ENCODE measurements around the gene DHTKD1.
"Not testable (repeated sequence)": the region's sequence is repeated elsewhere in the genome, so short reads cannot be mapped to it uniquely, and the experiment has no call there.

DHTKD1 gene

GRCh38 chr10:12071441-12071840 is 2.7 kb downstream of the DHTKD1 start:
- DNase-seq: not testable (repeated sequence)

DNA sequence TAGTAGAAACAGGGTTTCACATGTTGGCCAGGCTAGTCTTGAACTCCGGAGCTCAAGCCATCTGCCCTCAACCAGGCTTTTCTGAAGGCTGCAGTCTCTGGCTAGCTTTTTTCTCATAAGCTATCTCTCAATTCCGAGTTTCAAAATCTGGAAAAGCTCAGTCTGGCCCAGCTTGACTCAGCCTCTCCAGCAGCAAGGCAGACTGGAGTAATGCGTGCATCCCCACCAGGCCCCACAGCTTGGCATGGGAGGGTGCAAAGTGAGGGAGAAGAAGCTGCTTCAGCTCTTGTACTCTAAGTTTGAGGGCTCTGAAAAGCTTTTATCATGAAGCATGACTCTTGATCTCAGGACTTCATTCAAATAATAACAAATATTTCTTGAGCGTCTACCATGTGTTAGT is 4.8 kb downstream of the DHTKD1 start:
- no peak for DNase-seq

DNA sequence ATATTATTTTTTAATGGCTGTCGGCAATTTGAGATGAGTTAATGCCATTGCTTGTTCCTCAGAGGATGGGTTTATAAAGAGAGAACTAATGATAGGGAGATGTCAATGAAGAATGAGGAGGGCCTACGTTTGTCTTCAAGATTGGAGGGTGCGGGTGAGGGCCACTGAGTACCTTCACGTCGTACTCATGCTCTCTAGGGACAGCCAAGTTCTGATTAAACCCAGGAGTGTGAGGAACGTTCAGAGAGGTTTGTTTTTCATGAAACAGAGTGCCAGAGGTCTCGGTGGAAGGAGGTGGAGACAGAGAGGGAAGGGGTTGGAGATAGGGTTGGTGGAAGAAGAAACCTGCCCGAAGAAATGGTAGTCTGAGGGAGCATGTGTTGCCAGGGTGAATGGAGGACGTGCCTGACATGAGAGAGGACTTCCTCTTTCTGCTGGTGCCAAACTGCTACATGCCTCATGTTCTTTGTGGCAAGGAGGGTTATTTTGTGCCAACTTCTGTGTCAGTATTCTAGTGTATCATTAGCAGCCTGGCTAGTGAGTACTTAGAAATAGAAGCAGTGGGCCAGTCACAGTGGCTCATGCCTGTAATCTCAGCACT is 8.9 kb downstream of the DHTKD1 start:
- DNase-seq: no peak

DNA sequence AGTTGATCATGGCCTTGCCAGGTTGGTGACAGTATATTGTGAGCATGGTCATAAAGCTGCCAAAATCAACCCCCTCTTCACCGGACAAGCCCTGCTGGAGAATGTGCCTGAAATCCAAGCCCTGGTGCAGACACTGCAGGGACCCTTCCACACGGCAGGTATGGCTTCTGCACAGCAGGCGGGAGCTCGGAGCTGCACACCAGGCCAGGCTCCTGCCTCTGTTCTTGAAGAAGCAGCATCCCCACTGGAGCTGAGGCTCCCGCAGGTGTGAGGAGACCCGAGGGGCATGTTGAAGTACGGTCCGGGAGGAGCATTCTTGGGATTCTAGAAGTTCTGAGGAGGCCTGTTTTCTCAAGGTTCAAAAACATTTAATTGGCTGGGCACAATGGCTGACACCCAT is 12.7 kb downstream of the DHTKD1 start:
- no peak for DNase-seq

GRCh38 chr10:12081879-12082557 is 13.3 kb downstream of the DHTKD1 start:
- DNase-seq: no peak

- no peak for DNase-seq
Observed at GRCh38 chr10:12088919-12089318, 20.2 kb downstream of the DHTKD1 start.

- no peak for DNase-seq
Observed at GRCh38 chr10:12091421-12091820, 22.7 kb downstream of the DHTKD1 start.

DNA sequence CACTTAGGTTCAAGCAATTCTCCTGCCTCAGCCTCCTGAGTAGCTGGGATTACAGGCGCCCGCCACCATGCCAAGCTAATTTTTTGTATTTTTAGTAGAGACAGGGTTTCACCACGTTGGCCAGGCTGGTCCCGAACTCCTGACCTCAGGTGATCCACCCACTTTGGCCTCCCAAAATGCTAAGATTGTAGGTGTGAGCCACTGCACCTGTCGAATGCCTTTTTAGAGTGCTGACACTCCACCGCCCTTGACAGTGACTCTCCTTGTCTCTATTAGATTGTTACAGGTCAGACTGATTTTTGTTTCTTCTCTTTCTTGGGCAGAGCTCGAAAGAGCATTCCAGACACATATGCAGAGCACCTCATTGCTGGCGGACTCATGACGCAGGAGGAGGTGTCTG is 28.6 kb downstream of the DHTKD1 start:
- not testable (repeated sequence) for DNase-seq

DNA sequence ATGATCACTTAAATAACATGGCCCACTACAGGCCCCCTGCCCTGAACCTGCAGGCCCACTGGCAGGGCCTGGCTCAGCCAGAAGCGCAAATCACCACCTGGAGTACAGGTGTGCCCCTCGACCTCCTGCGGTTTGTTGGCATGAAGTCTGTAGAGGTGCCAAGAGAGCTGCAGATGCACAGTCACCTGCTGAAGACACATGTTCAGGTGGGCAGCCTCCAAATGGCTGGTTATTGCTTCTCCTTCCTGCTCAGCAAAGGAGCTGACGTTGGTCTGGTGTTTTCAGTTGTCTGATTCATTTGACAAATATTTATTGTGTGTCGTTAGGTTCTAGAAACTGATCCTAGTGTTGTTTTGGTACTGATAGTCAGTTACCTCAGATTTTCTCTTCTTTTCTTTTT is 29.0 kb downstream of the DHTKD1 start:
- peak; percentile 44 for DNase-seq

GRCh38 chr10:12098966-12099365 is 30.2 kb downstream of the DHTKD1 start:
- DNase-seq: no peak

GRCh38 chr10:12103802-12104201 is 35.0 kb downstream of the DHTKD1 start:
- no peak for DNase-seq

DNA sequence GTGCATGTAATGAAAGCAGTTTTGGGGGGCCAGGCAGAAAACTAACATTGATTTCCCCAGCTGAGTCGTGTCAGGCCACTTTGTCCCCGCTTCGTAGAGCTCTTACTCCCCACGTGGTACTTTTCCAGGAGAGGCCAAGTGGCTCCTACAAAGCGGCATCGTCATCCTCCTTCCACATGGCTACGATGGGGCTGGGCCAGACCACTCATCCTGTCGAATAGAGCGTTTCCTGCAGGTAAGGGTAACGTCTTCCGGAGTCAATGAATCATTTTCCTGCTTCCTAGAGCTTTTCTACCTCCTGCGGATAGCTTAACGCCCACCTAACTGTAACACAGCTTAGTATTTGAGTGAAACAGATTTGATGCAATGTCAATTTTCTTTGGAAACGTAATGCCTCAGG is 39.0 kb downstream of the DHTKD1 start:
- no peak for DNase-seq

GRCh38 chr10:12109286-12109685 is 40.5 kb downstream of the DHTKD1 start:
- DNase-seq: no peak

DNA sequence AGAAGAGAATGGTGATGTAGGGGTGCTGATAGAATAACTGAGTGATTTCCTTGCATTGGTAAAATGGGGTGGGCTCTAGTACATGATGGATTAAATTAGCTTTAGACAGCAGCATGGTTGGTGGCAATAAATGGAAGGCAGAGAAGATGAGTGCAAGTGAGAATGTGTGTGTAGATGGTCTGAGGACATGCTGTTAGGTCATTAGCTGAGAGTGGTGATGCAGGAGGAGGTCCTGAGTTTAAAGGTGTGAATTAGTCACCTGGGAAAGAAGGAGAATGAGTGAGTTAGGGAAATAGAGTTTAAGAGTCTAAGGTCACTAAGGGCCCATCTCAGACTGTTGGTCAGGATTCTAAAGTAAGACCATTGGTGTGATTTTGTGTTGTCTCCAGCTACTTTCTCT is 42.8 kb downstream of the DHTKD1 start:
- DNase-seq: no peak

DNA sequence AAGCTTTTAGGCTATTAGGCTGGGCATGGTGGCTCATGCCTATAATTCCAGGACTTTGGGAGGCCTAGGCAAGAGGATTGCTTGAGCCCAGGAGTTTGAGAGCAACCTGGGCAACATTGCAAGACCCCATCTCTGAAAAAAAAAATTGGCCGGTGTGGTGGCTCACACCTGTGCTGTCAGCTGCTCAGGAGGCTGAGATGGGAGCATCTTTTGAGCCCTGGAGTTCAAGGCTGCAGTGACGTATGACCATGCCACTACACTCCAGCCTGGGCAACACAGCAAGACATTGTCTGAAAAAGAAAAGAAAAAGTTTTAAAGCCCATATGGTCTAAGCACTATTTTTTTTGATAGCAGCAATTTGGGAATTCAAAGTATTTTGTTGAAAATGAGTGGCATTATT is 44.9 kb downstream of the DHTKD1 start:
- no peak for DNase-seq

DNA sequence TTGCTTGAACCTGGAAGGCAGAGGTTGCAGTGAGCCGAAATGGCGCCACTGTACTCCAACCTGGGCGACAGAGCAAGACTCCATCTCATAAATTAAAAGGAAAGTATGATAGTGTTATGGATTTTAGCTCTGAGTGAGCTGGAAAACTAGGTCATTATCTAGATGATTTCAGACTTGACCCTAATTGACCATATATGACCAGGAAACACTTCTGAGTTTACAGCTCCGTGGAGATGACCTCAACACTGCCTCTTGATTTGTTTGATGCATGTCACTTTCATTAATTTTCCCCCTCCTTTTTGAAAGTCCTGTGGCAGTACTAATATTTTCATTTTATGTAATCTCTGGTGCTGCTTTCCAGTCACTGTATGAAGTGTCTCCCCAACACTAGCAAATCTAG is 52.9 kb downstream of the DHTKD1 start:
- DNase-seq: no peak

DNA sequence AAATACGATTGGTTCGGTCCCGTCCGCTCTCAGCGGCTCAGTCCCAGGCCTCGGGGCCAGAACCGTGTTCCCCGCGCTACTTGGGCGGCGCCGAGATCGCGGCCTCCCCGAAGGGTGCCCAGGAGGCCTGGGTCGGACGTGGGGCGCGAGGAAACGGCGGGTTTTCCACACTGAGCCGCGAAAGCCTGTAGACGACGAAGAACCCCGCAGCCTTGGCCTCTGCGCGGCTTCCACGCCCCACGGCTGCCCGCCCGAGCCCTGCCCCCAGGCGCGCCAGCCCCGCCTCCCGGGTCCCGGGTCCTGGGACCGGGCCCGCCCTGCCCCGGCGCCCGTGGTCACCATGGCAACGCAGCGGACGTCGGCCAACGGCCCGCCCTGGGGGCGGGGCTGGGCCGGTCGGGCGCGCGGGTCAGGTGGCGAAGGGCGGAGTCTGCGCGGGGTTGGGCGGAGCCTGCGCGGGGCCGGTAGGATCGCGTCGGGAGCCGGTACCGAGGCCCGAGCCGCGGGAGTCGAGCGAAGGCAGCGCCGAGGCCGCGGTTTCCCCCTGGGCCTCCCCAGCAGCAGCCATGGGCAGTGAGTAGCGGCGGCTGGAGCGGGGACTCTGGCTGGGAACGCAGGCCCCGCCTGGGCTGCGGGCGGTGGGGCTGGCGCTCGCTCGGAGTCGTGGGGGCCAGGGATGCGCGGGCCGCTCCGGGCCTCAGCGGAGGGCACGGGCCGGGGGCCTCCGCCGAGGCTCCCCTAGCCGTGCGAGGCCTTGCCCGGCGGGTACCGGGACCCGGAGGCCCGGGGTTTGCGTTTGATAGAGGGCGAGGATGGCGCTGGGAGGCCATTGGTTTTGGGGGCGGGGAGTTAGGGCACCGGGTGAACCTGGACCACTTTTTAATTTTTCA is 60.7 kb downstream of the DHTKD1 start, which contains the start of gene SEC61A2:
Gene SEC61A2, plus strand, starts transcription at position 456 of the 890 bp plus-strand sequence. Its CDS starts 111 bp downstream, at position 567.
- peak; percentile 9 for DNase-seq

GRCh38 chr10:12130237-12130872 is 61.6 kb downstream of the DHTKD1 start:
- DNase-seq: no peak

- no peak for DNase-seq
Observed at GRCh38 chr10:12135631-12136030, 66.9 kb downstream of the DHTKD1 start.

GRCh38 chr10:12140038-12140437 is 71.3 kb downstream of the DHTKD1 start:
- no peak for DNase-seq

GRCh38 chr10:12144538-12144937 is 75.8 kb downstream of the DHTKD1 start:
- DNase-seq: no peak

GRCh38 chr10:12150163-12150562 is 81.4 kb downstream of the DHTKD1 start:
- no peak for DNase-seq

- DNase-seq: no peak
Observed at GRCh38 chr10:12154516-12154915, 85.8 kb downstream of the DHTKD1 start.
